Ovary (tissue), 9 donors: Measurements from ENCODE around the gene ADISSP. TPM values are rescaled to one million over a fixed set of nuclear protein-coding genes. Genes with fewer than 3 reads are reported as not detected.
A peak's percentile ranks its signal among the peaks of the same experiment; 100 is the strongest.

Experiments
- DNase-seq, 5 donors: peaks; one replicate each; pipeline ENCODE4 v3.0.0-alpha.2; 2019 to 2020
- H3K27ac ChIP-seq, 2 donors: fragments of 200-600 bp; one replicate each; pipeline versions ENCODE4 v1.5.1 to v1.8.0; 2019 to 2022
- H3K27me3 ChIP-seq: fragments of 200-600 bp; one replicate; pipeline ENCODE4 v1.8.0; 2022
- H3K36me3 ChIP-seq: fragments of 200-600 bp; sonication (generic); one replicate; pipeline ENCODE4 v1.5.1; 2019
- H3K4me1 ChIP-seq: one replicate; pipeline ENCODE4 v1.8.1; 2013; ENCODE audit warnings: mild to moderate bottlenecking, moderate library complexity; ENCODE audit not compliant: insufficient read depth
- H3K4me3 ChIP-seq: fragments of 200-600 bp; sonication (generic); one replicate; pipeline ENCODE4 v1.5.1; 2017
- H3K9me3 ChIP-seq, 2 donors: fragments of 200-600 bp in 1 of 2; sonication (generic) in 1 of 2; one replicate each; pipeline versions ENCODE4 v1.5.1 to v1.8.1; 2013 to 2019; ENCODE audit warnings: mild to moderate bottlenecking in 1 of 2, moderate library complexity in 1 of 2
- EP300 ChIP-seq: sonication (generic); formaldehyde crosslinking; IDR thresholded peaks from one replicate; pipeline ENCODE4 v1.6.1; 2017; ENCODE audit warnings: antibody characterized with exemption
- POLR2A ChIP-seq: fragments of 450-650 bp; IDR thresholded peaks from one replicate; pipeline ENCODE4 v1.6.1; 2017; ENCODE audit warnings: antibody characterized with exemption, mild to moderate bottlenecking, moderate library complexity
- WGBS, 3 donors: extraction: QIAGEN DNeasy Blood & Tissue Kit in 1 of 3; methylation state at CpG; one replicate each; pipeline versions ENCODE4 v1.1.5 to v1.1.7; 2013 to 2017; 5-methylcytosine and 5-hydroxymethylcytosine counted together
- intact Hi-C, 4 donors: fragments of 100-400 bp; cut with DNase I; formaldehyde crosslinking; loops; one replicate each; pipeline versions ENCODE4 v1.11.0 to v1.15.1; 2022 to 2023
- polyA plus RNA-seq, 2 donors: library from polyadenylated mRNA; stranded (reverse); fragments of 200-250 nt in 1 of 2; fragments of 350-450 nt in 1 of 2; fragmentation: Illumina TruSeq in 1 of 2; extraction: RNeasy Lipid Tissue Mini Kit (QIAGEN cat#74804) in 1 of 2; gene quantifications; one replicate each; pipeline ENCODE4 v1.2.3, GENCODE V29; 2013 to 2014
- total RNA-seq, 7 donors: library from RNA; depleted of rRNA in 2 of 7; stranded (reverse); fragments of >200 nt in 2 of 7; fragmentation: NEBNext Ultra II Directional in 3 of 7; extraction: Animal tissue kit (Norgen Biotek cat#: 25700) in 3 of 7; gene quantifications; one replicate each; pipeline versions ENCODE4 v1.1.0 to v1.2.4, GENCODE V29; 2016 to 2023
- TF ChIP-seq, protein P1 (sequence below), 3 donors: fragments of 450-650 bp in 2 of 3; fragments of 200-600 bp in 1 of 3; IDR thresholded peaks; one replicate each; pipeline versions ENCODE4 v1.5.1 to v1.8.0; 2016 to 2022; ENCODE audit warnings: antibody characterized with exemption in 3 of 3, mild to moderate bottlenecking in 1 of 3
- donor health status: DM: no; HTN: no; CAD: no; lungs with moderate emphysema.
- donor health status: DM: no; HTN: no; CAD: no.
- donor health status: Bipolar disorder and iron deficiency.
- donor health status: DM: yes; HTN: yes; CAD: no.
- donor health status: DM: no; HTN: no; CAD: no.
- donor health status: DM: yes; HTN: yes; CAD: no.

Gene ADISSP
- total and polyA plus RNA-seq, 9 donors: 11.5 to 124 (median 69.1) TPM

DNA sequence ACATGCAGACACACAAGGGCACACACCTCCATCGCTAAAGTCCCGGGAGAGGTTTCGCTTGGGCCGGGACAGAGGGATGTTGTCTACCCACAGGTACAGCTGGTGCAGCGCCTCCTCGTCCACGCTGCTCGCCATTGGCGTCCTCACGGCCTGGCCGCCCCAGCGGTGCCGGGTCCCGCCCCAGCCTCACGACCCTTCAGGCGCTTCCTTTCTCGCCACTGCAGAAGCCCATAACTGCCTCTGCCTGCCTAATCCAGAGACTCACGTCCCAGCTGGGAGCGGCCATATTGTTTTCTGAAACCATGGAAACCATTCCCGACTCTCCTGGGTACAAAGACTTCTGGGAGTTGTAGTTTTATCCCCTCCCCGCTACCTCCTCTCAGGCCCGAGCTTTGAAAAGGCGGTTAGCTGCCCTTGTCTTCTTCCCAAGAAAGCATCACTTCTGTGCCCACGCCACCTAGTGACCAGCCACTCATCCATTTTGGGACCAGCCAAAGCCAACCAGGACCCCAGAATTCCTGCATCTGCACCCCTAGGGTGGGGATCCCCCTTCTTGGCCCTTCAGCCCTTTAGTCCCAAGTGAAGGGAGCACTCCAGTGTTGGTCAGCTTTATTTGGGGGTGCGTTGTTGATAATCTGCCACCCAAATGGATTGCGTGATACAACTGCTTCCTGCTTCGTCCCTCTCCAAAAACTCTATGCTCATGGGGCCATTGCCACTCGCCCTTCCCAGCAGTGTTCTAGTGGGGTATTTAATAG is 13.8 kb upstream of the ADISSP start, which contains the start of gene SPEF1:
SPEF1 (minus strand) TSS at position 296 of the 758 bp plus-strand sequence; CDS start at position 135, 161 bp downstream.
- Histone ChIP-seq H3K4me3 (peak within 1 kb of the TSS; percentile 7), H3K27me3 (no peaks in the 10 kb centered on the region), H3K9me3 (no peaks in the 10 kb centered on the region), H3K4me1 (peaks cover 18% of the 10 kb centered on the region), H3K36me3 (no peaks in the 10 kb centered on the region), H3K27ac (peak within 1 kb of the TSS in 1 of 2 donors; percentile 55)
- intact Hi-C loops: no loop called here
- DNase-seq: peak; percentile 72 to 85 (median 76)
- 11 to 13% (median 12%) methylated on average over 26 to 28 of the region's 28 CpGs for WGBS, 3 donors
- TF ChIP-seq POLR2A: no peak
- no peak for TF ChIP-seq EP300
- TF ChIP-seq, protein P1, sequence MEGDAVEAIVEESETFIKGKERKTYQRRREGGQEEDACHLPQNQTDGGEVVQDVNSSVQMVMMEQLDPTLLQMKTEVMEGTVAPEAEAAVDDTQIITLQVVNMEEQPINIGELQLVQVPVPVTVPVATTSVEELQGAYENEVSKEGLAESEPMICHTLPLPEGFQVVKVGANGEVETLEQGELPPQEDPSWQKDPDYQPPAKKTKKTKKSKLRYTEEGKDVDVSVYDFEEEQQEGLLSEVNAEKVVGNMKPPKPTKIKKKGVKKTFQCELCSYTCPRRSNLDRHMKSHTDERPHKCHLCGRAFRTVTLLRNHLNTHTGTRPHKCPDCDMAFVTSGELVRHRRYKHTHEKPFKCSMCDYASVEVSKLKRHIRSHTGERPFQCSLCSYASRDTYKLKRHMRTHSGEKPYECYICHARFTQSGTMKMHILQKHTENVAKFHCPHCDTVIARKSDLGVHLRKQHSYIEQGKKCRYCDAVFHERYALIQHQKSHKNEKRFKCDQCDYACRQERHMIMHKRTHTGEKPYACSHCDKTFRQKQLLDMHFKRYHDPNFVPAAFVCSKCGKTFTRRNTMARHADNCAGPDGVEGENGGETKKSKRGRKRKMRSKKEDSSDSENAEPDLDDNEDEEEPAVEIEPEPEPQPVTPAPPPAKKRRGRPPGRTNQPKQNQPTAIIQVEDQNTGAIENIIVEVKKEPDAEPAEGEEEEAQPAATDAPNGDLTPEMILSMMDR (IDR thresholded peaks at IDR 0.05): peak in 2 of 3 donors; percentile 36 to 45

- H3K9me3 ChIP-seq: no peaks in the 10 kb centered on the region
- no peaks in the 10 kb centered on the region for H3K36me3 ChIP-seq
- no peak for DNase-seq
- TF ChIP-seq POLR2A: no peak
- TF ChIP-seq, protein P1 (IDR thresholded peaks at IDR 0.05): no peak
- no peak for TF ChIP-seq EP300
- no peak overlapping the region for H3K27ac ChIP-seq
- no peak overlapping the region for H3K4me3 ChIP-seq
- H3K4me1 ChIP-seq: peaks cover 5% of the 10 kb centered on the region
- WGBS, 3 donors: 50 to 58% (median 53%) methylated on average over 18 of the region's 18 CpGs
- no peaks in the 10 kb centered on the region for H3K27me3 ChIP-seq
- intact Hi-C loops: no loop called here
Observed at GRCh38 chr20:3778976-3779375, 11.4 kb upstream of the ADISSP start.

- no peak overlapping the region for H3K27ac ChIP-seq
- 3 to 5% (median 4%) methylated on average over 55 to 70 of the region's 70 CpGs for WGBS, 3 donors
- intact Hi-C loops: no loop called here
Observed at GRCh38 chr20:3777716-3778629, 10.4 kb upstream of the ADISSP start.

GRCh38 chr20:3777381-3777715 is 9.8 kb upstream of the ADISSP start:
- H3K4me3 ChIP-seq: peak overlapping the region; percentile 37

More at GRCh38 chr20:3777716-3778629, 10.4 kb upstream of the ADISSP start:
- peak overlapping the region; percentile 37 for H3K4me3 ChIP-seq
- DNase-seq: peak; percentile 68 to 77 (median 72)
- TF ChIP-seq POLR2A: no peak
- TF ChIP-seq EP300: no peak
- TF ChIP-seq, protein P1 (IDR thresholded peaks at IDR 0.05): no peak
- H3K9me3 ChIP-seq: no peaks in the 10 kb centered on the region
- H3K36me3 ChIP-seq: no peaks in the 10 kb centered on the region
- H3K4me1 ChIP-seq: peaks cover 5% of the 10 kb centered on the region
- H3K27me3 ChIP-seq: no peaks in the 10 kb centered on the region

More at GRCh38 chr20:3777381-3777715, 9.8 kb upstream of the ADISSP start:
- Histone ChIP-seq H3K36me3 (no peaks in the 10 kb centered on the region), H3K9me3 (no peaks in the 10 kb centered on the region), H3K4me1 (peaks cover 5% of the 10 kb centered on the region), H3K27ac (no peak overlapping the region), H3K27me3 (no peaks in the 10 kb centered on the region)
- 9 to 13% (median 9%) methylated on average over 16 of the region's 16 CpGs for WGBS, 3 donors
- DNase-seq: no peak
- intact Hi-C loops: no loop called here
- TF ChIP-seq POLR2A (no peak), EP300 (no peak)
- TF ChIP-seq, protein P1 (IDR thresholded peaks at IDR 0.05): no peak
